Activated gamma-delta T cell treated with anti-CD3 and anti-CD28 coated beads, Interleukin-2, amount 50 U/mL, for 16 hours (primary cell): ENCODE data around the gene LRRC37A3.
"Not testable (repeated sequence)": the region's sequence is repeated elsewhere in the genome, so short reads cannot be mapped to it uniquely, and the experiment has no call there.

Experiments used
- DNase-seq: peaks from one replicate; pipeline ENCODE4 v3.0.0-alpha.2; 2020; ENCODE audit warnings: low read depth

The LRRC37A3 gene

GRCh38 chr17:64926430-64926829 lies 7.2 kb upstream of the LRRC37A3 start:
- DNase-seq = not testable (repeated sequence)

GRCh38 chr17:64925244-64925643 lies 6.0 kb upstream of the LRRC37A3 start:
- DNase-seq = not testable (repeated sequence)

GRCh38 chr17:64923051-64923568 lies 3.8 kb upstream of the LRRC37A3 start:
- DNase-seq = not testable (repeated sequence)

GRCh38 chr17:64920419-64921172 lies 1.3 kb upstream of the LRRC37A3 start:
- DNase-seq = no peak

- no peak for DNase-seq
These were observed 744 bp upstream of the LRRC37A3 start for GRCh38 chr17:64920026-64920418.

GRCh38 chr17:64918842-64919288 lies 413 bp downstream of the LRRC37A3 start:
- peak; percentile 17 for DNase-seq

GRCh38 chr17:64917540-64917939 lies 1.7 kb downstream of the LRRC37A3 start:
- not testable (repeated sequence) for DNase-seq

GRCh38 chr17:64915244-64915643 lies 4.0 kb downstream of the LRRC37A3 start:
- not testable (repeated sequence) for DNase-seq

GRCh38 chr17:64910191-64910514 lies 9.1 kb downstream of the LRRC37A3 start:
- not testable (repeated sequence) for DNase-seq

- not testable (repeated sequence) for DNase-seq
These were observed 9.6 kb downstream of the LRRC37A3 start for GRCh38 chr17:64909511-64910190.

- DNase-seq = not testable (repeated sequence)
These were observed 15.2 kb downstream of the LRRC37A3 start for GRCh38 chr17:64904069-64904468.

- DNase-seq = not testable (repeated sequence)
These were observed 22.1 kb downstream of the LRRC37A3 start for GRCh38 chr17:64897136-64897535.

- DNase-seq = not testable (repeated sequence)
These were observed 45.1 kb downstream of the LRRC37A3 start for GRCh38 chr17:64874210-64874609.

GRCh38 chr17:64847504-64848466 lies 71.5 kb downstream of the LRRC37A3 start:
- DNase-seq = peak; percentile 67

- not testable (repeated sequence) for DNase-seq
These were observed 72.4 kb downstream of the LRRC37A3 start for GRCh38 chr17:64846892-64847291.

GRCh38 chr17:64843918-64844317 lies 75.4 kb downstream of the LRRC37A3 start:
- DNase-seq = not testable (repeated sequence)

- DNase-seq = not testable (repeated sequence)
These were observed 76.4 kb downstream of the LRRC37A3 start for GRCh38 chr17:64842900-64843299.

GRCh38 chr17:64840960-64841359 lies 78.3 kb downstream of the LRRC37A3 start:
- DNase-seq = not testable (repeated sequence)

GRCh38 chr17:64838513-64838912 lies 80.8 kb downstream of the LRRC37A3 start:
- not testable (repeated sequence) for DNase-seq

- DNase-seq = peak; percentile 72
These were observed 82.1 kb downstream of the LRRC37A3 start for GRCh38 chr17:64837018-64837761.

- DNase-seq = not testable (repeated sequence)
These were observed 82.7 kb downstream of the LRRC37A3 start for GRCh38 chr17:64836623-64837017.
